BJ (cell line): ENCODE measurements around the gene PHF19. TPM values are rescaled to one million over a fixed set of nuclear protein-coding genes. Genes with fewer than 3 reads are reported as not detected.

Experiments used
- CTCF ChIA-PET: fragments of 350-600 bp; formaldehyde crosslinking; extraction: SDS; loops from one replicate; lab custom pipeline; 2021; ENCODE audit warnings: antibody characterized with exemption, inconsistent platforms; lab: Yijun Ruan, JAX
- POLR2A ChIA-PET: fragments of 300-600 bp; sonication (Branson Sonifier 250); formaldehyde crosslinking; extraction: SDS; loops from one replicate; lab custom pipeline; 2021; ENCODE audit warnings: antibody characterized with exemption; lab: Charles Lee
- DNase-seq: peaks from one replicate; pipeline ENCODE4 v3.0.0-alpha.2; 2011; ENCODE audit warnings: low read depth
- H3K27me3 ChIP-seq: 2 replicates; pipeline ENCODE4 v1.6.0; 2011; ENCODE audit warnings: low read length; ENCODE audit not compliant: control insufficient read depth, insufficient read depth
- H3K36me3 ChIP-seq: 2 replicates; pipeline ENCODE4 v1.5.1; 2011; ENCODE audit warnings: low read length; ENCODE audit not compliant: control insufficient read depth, insufficient read depth
- H3K4me3 ChIP-seq: 2 replicates; pipeline ENCODE4 v1.5.1; 2011; ENCODE audit warnings: low read depth, mild to moderate bottlenecking, control low read depth, low read length
- polyA plus RNA-seq: library from polyadenylated mRNA; depleted of rRNA; stranded (reverse); fragments of >200 nt; gene quantifications from 2 replicates; pipeline ENCODE4 v1.2.3, GENCODE V29; 2011
- TF ChIP-seq, protein P1 (sequence below): IDR thresholded peaks from 2 replicates; pipeline ENCODE4 v1.5.1; 2011; ENCODE audit warnings: low read depth, mild to moderate bottlenecking, control low read depth, inconsistent platforms, low read length, moderate library complexity; ENCODE audit not compliant: insufficient read depth

Gene PHF19
- polyA plus RNA-seq, 1 experiment: 61.7 TPM

DNA sequence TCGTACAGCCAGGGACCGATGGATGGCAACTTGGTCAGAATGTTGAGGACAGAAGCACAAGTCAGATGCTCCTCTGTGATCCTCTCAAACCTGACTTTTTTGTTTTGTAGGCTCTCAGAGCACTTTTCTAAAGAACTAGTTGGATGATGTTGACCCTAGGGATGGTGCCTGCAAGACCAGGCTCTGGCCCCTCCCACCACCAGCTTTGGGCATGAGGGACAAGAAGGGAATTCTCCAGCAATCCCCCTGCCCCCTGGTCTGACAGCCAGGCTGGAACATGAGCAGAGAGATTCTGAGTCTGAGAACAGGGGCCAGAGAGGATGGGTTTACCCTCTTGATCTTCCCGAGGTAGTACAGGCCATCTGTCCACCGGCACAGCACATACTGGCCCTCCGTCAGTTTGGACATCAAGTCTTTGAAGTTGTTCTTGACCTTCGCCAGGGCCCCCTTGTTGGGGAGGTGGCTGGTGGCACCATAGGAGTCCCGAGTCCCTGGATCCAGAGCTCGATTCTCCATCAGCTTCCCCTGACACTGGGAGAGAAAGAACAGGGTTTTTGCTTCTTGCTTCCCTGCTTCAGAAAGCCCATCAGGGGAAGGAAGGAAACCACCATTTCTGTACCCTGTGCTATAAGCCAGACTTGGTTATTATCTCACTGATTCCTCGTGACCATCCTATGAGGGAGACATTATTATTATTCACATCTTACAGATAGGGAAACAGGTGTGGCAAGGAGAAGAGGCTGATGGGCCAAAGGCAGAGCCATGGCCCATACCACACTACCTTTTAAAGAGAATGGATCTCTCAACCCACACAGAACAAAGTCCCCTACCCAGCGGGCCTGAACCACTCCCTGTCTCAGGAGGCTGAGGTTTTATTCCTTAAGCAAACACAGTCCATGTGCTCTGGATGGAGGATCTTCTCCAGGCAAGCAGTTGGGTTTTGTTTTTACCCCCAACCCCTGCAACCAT, 2.5 kb downstream of the PHF19 start:
- H3K36me3 ChIP-seq: no peaks in the 10 kb centered on the region
- TF ChIP-seq, protein P1, sequence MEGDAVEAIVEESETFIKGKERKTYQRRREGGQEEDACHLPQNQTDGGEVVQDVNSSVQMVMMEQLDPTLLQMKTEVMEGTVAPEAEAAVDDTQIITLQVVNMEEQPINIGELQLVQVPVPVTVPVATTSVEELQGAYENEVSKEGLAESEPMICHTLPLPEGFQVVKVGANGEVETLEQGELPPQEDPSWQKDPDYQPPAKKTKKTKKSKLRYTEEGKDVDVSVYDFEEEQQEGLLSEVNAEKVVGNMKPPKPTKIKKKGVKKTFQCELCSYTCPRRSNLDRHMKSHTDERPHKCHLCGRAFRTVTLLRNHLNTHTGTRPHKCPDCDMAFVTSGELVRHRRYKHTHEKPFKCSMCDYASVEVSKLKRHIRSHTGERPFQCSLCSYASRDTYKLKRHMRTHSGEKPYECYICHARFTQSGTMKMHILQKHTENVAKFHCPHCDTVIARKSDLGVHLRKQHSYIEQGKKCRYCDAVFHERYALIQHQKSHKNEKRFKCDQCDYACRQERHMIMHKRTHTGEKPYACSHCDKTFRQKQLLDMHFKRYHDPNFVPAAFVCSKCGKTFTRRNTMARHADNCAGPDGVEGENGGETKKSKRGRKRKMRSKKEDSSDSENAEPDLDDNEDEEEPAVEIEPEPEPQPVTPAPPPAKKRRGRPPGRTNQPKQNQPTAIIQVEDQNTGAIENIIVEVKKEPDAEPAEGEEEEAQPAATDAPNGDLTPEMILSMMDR: no peak
- POLR2A ChIA-PET: no interaction called here
- CTCF ChIA-PET: no interaction called here
- H3K27me3 ChIP-seq: no peaks in the 10 kb centered on the region
- no peak overlapping the region for H3K4me3 ChIP-seq
- no peak for DNase-seq

DNA sequence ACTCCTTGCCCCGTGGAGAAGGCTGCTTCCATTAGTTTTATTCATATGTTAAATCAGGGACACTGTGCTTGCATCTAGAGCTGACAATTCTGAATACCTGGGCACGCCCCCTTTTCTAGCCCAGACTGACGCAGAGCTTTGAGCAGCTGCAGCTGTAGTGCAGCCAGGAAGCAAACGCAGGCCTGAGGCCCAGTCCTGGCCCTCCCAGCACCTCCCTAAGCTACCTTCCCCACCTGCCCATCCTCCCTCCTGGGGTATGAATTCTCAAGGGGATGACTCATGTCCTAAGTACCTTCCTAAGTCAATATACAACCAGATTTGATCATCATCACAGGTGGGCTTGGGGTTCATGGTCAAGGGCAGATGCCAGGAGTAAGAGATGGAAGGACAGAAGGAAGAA, 3.5 kb downstream of the PHF19 start:
- TF ChIP-seq, protein P1: no peak
- Histone ChIP-seq H3K27me3 (no peaks in the 10 kb centered on the region), H3K36me3 (no peaks in the 10 kb centered on the region), H3K4me3 (no peak overlapping the region)
- ChIA-PET CTCF (interaction anchor here (1.3 kb wide), 1 partner anchor 64 kb away, joined by 4 read pairs; no protein-coding TSS in a partner anchor), POLR2A (no interaction called here)
- DNase-seq: no peak

DNA sequence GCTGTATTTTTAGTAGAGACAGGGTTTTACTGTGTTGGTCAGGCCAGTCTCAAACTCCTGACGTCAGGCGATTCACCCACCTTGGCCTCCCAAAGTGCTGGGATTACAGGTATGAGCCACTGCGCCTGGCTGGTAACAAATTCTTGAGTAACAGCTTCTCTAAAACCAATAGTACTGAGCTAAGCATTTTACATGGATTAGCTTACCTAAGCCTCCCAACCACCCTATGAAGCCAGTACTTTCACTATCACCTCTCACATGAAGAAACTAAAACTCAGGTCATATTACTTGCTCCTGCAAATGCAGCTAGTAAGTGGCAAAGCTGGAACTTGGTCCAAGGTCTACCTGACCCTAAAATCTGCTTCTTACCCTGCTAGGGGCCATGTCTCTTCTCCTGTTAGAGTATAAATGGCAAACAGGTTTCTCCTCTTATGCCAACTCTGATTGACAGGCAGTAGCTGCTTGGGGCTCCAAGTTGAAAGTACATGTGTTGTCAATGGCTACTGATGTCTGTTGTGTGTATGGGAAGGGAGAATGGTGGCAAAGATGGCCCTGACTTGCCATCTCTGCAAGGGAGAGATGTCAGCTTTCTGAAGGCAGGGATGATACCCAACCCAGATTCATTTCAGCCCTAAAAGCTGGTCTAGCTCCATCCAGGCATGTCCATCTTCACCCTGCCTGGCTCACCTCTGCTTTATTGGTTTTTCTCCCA, 4.0 kb downstream of the PHF19 start:
- ChIA-PET POLR2A (interaction anchor here (0.6 kb wide), 1 partner anchor 24 kb away, joined by 3 read pairs; no protein-coding TSS in a partner anchor), CTCF (interaction anchor here (1.3 kb wide), 1 partner anchor 64 kb away, joined by 4 read pairs; no protein-coding TSS in a partner anchor)
- TF ChIP-seq, protein P1: no peak
- DNase-seq: no peak
- Histone ChIP-seq H3K4me3 (no peak overlapping the region), H3K36me3 (no peaks in the 10 kb centered on the region), H3K27me3 (no peaks in the 10 kb centered on the region)

DNA sequence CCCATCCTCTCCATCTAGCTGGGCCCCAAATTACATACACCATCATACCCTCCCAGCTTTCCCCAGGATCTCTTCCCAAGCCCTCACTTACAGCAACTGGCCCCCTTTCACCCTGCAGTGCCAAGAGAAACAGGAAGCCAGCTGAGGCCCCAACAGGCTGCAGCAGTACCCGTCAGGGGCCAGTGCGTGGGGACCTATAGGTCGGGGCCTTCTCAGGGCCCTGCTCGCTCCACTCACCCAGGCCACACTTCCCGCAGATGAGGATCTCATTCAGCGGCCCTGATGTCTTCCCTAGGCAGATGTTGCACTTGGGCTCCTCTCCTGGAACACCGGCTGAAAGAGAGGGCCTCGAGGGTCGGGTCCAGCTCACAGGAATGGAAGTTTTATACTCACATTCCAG, 6.8 kb downstream of the PHF19 start:
- Histone ChIP-seq H3K27me3 (no peaks in the 10 kb centered on the region), H3K4me3 (no peak overlapping the region), H3K36me3 (peaks cover 2% of the 10 kb centered on the region; the same call in 1 of the 2 replicates)
- TF ChIP-seq, protein P1: no peak
- ChIA-PET CTCF (interaction anchor here (1.3 kb wide), 1 partner anchor 63 kb away, joined by 3 read pairs; no protein-coding TSS in a partner anchor), POLR2A (no interaction called here)
- no peak for DNase-seq

DNA sequence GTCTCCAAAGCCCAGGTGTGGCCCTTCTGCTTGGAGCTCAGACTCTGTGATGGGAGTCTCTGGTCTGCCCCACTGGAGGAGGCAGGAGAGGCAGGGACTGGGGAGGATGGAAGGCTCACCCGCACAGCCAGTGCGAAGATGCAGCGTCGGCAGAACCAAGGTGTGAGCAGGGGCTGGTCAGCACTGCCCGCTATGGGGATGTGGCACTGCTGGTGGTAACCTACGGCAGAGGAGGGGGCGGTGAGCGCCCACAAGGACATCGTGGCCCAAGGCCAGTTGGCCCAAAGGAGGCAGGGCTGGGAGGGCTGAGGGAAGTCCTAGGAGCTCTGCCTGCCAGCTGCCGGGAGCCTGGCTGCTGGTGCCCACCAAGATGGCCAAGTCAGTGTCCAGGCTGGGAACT, 7.3 kb downstream of the PHF19 start:
- POLR2A ChIA-PET: no interaction called here
- no peaks in the 10 kb centered on the region for H3K27me3 ChIP-seq
- CTCF ChIA-PET: interaction anchor here (1.1 to 1.3 kb wide), 3 partner anchors 63 to 70 kb away, joined by 3 to 8 read pairs (median 3); no protein-coding TSS in a partner anchor
- TF ChIP-seq, protein P1: no peak
- no peak overlapping the region for H3K4me3 ChIP-seq
- no peak for DNase-seq
- peaks cover 3% of the 10 kb centered on the region; the same call in 1 of the 2 replicates for H3K36me3 ChIP-seq
